B cell (primary cell): Measurements from ENCODE around the gene GFOD2. TPM values are rescaled to one million over a fixed set of nuclear protein-coding genes. Genes with fewer than 3 reads are reported as not detected.
A peak's percentile ranks its signal among the peaks of the same experiment; 100 is the strongest.

Experiments
- ATAC-seq: fragments of 200-7000 bp; cut with Tn5 transposase; one replicate; pipeline ENCODE4 v1.10.0; 2021; ENCODE audit warnings: low read depth, mild to moderate bottlenecking, moderate number of reproducible peaks, moderate library complexity
- CTCF ChIA-PET: fragments of 350-600 bp; sonication (Branson Sonifier 250); formaldehyde crosslinking; loops from one replicate; lab custom pipeline; 2021; ENCODE audit warnings: antibody characterized with exemption, inconsistent platforms; lab: Charles Lee
- POLR2A ChIA-PET: fragments of 350-600 bp; sonication (Branson Sonifier 250); formaldehyde crosslinking; loops from one replicate; lab custom pipeline; 2021; ENCODE audit warnings: antibody characterized with exemption; lab: Charles Lee
- DNase-seq: peaks from one replicate; pipeline ENCODE4 v3.0.0; 2013
- H2AFZ ChIP-seq: 2 replicates; pipeline ENCODE4 v1.6.1; 2012; ENCODE audit warnings: mild to moderate bottlenecking, low read depth, low read length; ENCODE audit not compliant: insufficient read depth, poor library complexity, severe bottlenecking
- H3K27ac ChIP-seq, 2 donors: 1 replicate in 1 of 2; 2 replicates in 1 of 2; pipeline ENCODE4 v1.5.1; 2012 to 2013; ENCODE audit warnings: low read length in 2 of 2, mild to moderate bottlenecking in 2 of 2, moderate library complexity in 1 of 2
- H3K27me3 ChIP-seq, 4 experiments: fragments of 200-600 bp in 1 of 4; sonication (generic) in 1 of 4; replicated peaks in 1 of 4; 1 replicate in 2 of 4; 2 replicates in 2 of 4; pipeline versions ENCODE4 v1.6.1 to v1.7.0; 2013 to 2016; ENCODE audit warnings: low read length in 3 of 4, mild to moderate bottlenecking in 2 of 4, mixed read lengths in 1 of 4, moderate library complexity in 1 of 4; ENCODE audit not compliant: insufficient read depth in 4 of 4, control insufficient read depth in 3 of 4; ENCODE audit errors: control extremely low read depth in 1 of 4
- H3K36me3 ChIP-seq, 2 experiments: replicated peaks in 1 of 2; 1 replicate in 1 of 2; 2 replicates in 1 of 2; pipeline versions ENCODE4 v1.6.1 to v1.7.1; 2013; ENCODE audit warnings: low read length in 1 of 2; ENCODE audit not compliant: insufficient read depth in 2 of 2, control insufficient read depth in 1 of 2; ENCODE audit errors: control extremely low read depth in 1 of 2, extremely low read depth in 1 of 2
- H3K4me1 ChIP-seq, 2 donors: fragments of 200-600 bp in 1 of 2; sonication (generic) in 1 of 2; 1 replicate in 1 of 2; 2 replicates in 1 of 2; pipeline versions ENCODE4 v1.5.1 to v1.6.1; 2013 to 2017; ENCODE audit warnings: low read length in 2 of 2; ENCODE audit not compliant: control insufficient read depth in 2 of 2, insufficient read depth in 2 of 2
- H3K4me2 ChIP-seq: replicated peaks from 2 replicates; pipeline ENCODE3; 2012; ENCODE audit warnings: mild to moderate bottlenecking, low read depth, low read length; ENCODE audit not compliant: poor library complexity, severe bottlenecking
- H3K4me3 ChIP-seq, 5 experiments: fragments of 200-600 bp in 1 of 5; sonication (generic) in 1 of 5; 1 replicate in 3 of 5; 2 replicates in 2 of 5; pipeline versions ENCODE4 v1.5.1 to v1.7.0; 2011 to 2016; ENCODE audit warnings: low read length in 4 of 5, mild to moderate bottlenecking in 4 of 5, low read depth in 2 of 5, control low read depth in 1 of 5, moderate library complexity in 1 of 5; ENCODE audit not compliant: insufficient read depth in 1 of 5; ENCODE audit errors: control extremely low read depth in 1 of 5, extremely low read depth in 1 of 5
- H3K79me2 ChIP-seq: fragments of 200-600 bp; sonication (generic); one replicate; pipeline ENCODE4 v1.6.0; 2016; ENCODE audit warnings: low read length; ENCODE audit not compliant: control insufficient read depth, insufficient read depth
- H3K9ac ChIP-seq: fragments of 200-600 bp; sonication (generic); 2 replicates; pipeline ENCODE4 v1.6.1; 2017; ENCODE audit warnings: mild to moderate bottlenecking, low read length, moderate library complexity
- H3K9me3 ChIP-seq, 3 donors: one replicate each; pipeline versions ENCODE4 v1.6.1 to v1.7.1; 2013; ENCODE audit warnings: low read length in 2 of 3; ENCODE audit not compliant: control insufficient read depth in 2 of 3, insufficient read depth in 1 of 3; ENCODE audit errors: control extremely low read depth in 1 of 3
- H4K20me1 ChIP-seq: 2 replicates; pipeline ENCODE4 v1.6.0; 2012; ENCODE audit warnings: mild to moderate bottlenecking, low read length; ENCODE audit not compliant: insufficient read depth, control insufficient read depth, poor library complexity, severe bottlenecking
- H3K27ac Mint-ChIP-seq: one replicate; pipeline ENCODE4 v1.8.0; 2021; ENCODE audit warnings: mixed read lengths
- H3K27me3 Mint-ChIP-seq: one replicate; pipeline ENCODE4 v1.8.0; 2021; ENCODE audit warnings: mixed read lengths
- H3K4me1 Mint-ChIP-seq: one replicate; pipeline ENCODE4 v1.8.0; 2021; ENCODE audit warnings: mixed read lengths
- H3K4me3 Mint-ChIP-seq: one replicate; pipeline ENCODE4 v1.8.0; 2021; ENCODE audit warnings: mixed read lengths
- H3K9me3 Mint-ChIP-seq: one replicate; pipeline ENCODE4 v1.8.0; 2022; ENCODE audit warnings: mixed read lengths; ENCODE audit not compliant: insufficient read depth
- EZH2 ChIP-seq: IDR thresholded peaks from 2 replicates; pipeline ENCODE4 v1.6.1; 2012; ENCODE audit warnings: borderline replicate concordance, low read depth, mild to moderate bottlenecking, moderate library complexity, low read length; ENCODE audit not compliant: insufficient read depth, poor library complexity, severe bottlenecking
- WGBS: methylation state at CpG from one replicate; pipeline ENCODE4 v1.1.5; 2013; ENCODE audit warnings: missing lambda C conversion rate; ENCODE audit not compliant: insufficient coverage; 5-methylcytosine and 5-hydroxymethylcytosine counted together
- intact Hi-C: fragments of 100-400 bp; cut with micrococcal nuclease; formaldehyde crosslinking; loops from one replicate; pipeline ENCODE4 v1.10.0; 2022
- polyA plus RNA-seq: library from polyadenylated mRNA; depleted of rRNA; stranded (reverse); fragments of >200 nt; gene quantifications from 2 replicates; pipeline ENCODE4 v1.2.3, GENCODE V29; 2012
- total RNA-seq, 2 donors: library from RNA; stranded (reverse); fragments of 120-200 nt in 1 of 2; gene quantifications; 1 replicate in 1 of 2; 2 replicates in 1 of 2; pipeline versions ENCODE4 v1.2.3 to v1.2.4, GENCODE V29; 2013 to 2022
- TF ChIP-seq, protein P1 (sequence below): fragments of 200-600 bp; IDR thresholded peaks from one replicate; pipeline ENCODE4 v1.8.0; 2022; ENCODE audit warnings: antibody characterized with exemption, mild to moderate bottlenecking

Gene GFOD2
- total and polyA plus RNA-seq, 2 donors (not counting 1 experiment from before 2014, with no cell fraction given), result 11.9 to 18.2 TPM

DNA sequence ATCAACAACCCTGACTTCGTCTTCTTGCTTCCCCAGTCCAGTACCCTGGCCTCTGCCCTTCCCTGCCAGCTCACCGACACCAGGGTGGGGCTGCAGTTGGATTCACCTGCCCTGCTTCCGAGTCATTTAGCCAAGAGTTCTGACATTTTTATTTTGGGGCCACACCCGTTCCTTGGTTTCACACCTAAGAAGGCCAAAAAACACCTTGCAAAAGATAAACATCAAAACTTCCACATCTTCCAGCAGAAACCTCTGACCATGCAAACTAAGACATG is 41.8 kb upstream of the GFOD2 start:
- CTCF ChIA-PET, result no interaction called here
- Mint-ChIP-seq H3K27me3 (no peaks in the 10 kb centered on the region), H3K27ac (peak overlapping the region; percentile 73), H3K4me3 (no peak overlapping the region), H3K4me1 (peaks cover 29% of the 10 kb centered on the region), H3K9me3 (no peaks in the 10 kb centered on the region)
- peaks cover 74% of the 10 kb centered on the region for H3K79me2 ChIP-seq
- H3K4me2 ChIP-seq, result no peak overlapping the region
- H3K4me1 ChIP-seq, result peaks cover 10 to 18% of the 10 kb centered on the region in 2 donors
- DNase-seq (no peak), ATAC-seq (no peak)
- POLR2A ChIA-PET, result no interaction called here
- H3K9ac ChIP-seq, result no peak overlapping the region
- intact Hi-C loops, result no loop called here
- H2AFZ ChIP-seq, result no peak overlapping the region
- no peaks in the 10 kb centered on the region for H3K9me3 ChIP-seq
- peaks cover 3 to 35% of the 10 kb centered on the region in 2 experiments for H3K36me3 ChIP-seq
- peak overlapping the region; percentile 12 to 46 for H3K27ac ChIP-seq
- peaks cover 51% of the 10 kb centered on the region for H4K20me1 ChIP-seq
- 100% methylated on average over 4 of the region's 4 CpGs for WGBS
- no peaks in the 10 kb centered on the region for H3K27me3 ChIP-seq
- H3K4me3 ChIP-seq, result no peak overlapping the region
- no peak for TF ChIP-seq EZH2
- TF ChIP-seq, protein P1, sequence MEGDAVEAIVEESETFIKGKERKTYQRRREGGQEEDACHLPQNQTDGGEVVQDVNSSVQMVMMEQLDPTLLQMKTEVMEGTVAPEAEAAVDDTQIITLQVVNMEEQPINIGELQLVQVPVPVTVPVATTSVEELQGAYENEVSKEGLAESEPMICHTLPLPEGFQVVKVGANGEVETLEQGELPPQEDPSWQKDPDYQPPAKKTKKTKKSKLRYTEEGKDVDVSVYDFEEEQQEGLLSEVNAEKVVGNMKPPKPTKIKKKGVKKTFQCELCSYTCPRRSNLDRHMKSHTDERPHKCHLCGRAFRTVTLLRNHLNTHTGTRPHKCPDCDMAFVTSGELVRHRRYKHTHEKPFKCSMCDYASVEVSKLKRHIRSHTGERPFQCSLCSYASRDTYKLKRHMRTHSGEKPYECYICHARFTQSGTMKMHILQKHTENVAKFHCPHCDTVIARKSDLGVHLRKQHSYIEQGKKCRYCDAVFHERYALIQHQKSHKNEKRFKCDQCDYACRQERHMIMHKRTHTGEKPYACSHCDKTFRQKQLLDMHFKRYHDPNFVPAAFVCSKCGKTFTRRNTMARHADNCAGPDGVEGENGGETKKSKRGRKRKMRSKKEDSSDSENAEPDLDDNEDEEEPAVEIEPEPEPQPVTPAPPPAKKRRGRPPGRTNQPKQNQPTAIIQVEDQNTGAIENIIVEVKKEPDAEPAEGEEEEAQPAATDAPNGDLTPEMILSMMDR, result no peak

DNA sequence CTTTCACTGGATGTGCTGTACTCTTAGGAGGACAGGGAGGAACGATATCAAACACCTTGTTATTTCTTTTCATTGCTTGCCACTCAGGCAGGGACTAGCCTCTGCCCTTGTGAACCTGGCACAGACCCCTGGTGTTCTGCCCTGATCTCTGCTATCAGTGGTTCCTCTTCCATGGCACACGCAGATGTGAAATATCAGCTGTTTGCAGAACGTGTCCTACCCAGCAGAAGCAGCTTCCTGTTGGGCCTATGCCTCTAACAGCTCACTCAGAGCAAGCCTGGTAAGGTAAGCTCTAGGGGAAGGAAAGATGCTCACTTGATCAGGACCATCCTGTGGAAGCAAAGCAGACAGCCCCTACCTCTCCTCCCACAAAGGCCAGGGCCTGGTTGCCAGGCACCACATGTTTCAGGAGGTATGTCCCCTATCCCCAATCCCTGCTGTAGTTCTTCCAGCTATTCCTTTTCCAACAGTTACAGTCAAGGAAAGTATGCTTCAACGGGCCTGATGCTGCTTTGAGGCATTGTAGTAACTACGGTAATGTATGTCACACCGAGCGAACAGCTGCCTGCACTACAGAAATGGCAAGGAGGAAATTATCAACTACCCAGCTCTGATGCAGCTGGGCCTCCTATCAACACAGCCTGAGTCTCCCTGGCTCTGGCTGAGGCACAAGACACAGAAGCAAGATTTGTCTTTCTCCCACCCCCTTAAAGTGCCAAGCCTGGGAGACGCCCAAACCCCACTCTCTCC is 41.3 kb upstream of the GFOD2 start:
- ATAC-seq, result peak; percentile 43
- ChIA-PET POLR2A (no interaction called here), CTCF (no interaction called here)
- no peaks in the 10 kb centered on the region for H3K27me3 Mint-ChIP-seq
- WGBS, result 43% methylated on average over 6 of the region's 8 CpGs
- Histone ChIP-seq H4K20me1 (peaks cover 56% of the 10 kb centered on the region), H3K27me3 (no peaks in the 10 kb centered on the region), H3K4me1 (peaks cover 14 to 22% of the 10 kb centered on the region in 2 donors), H3K4me3 (no peak overlapping the region), H2AFZ (no peak overlapping the region), H3K9me3 (no peaks in the 10 kb centered on the region), H3K9ac (no peak overlapping the region), H3K4me2 (no peak overlapping the region), H3K36me3 (peaks cover 3 to 35% of the 10 kb centered on the region in 2 experiments), H3K27ac (peak overlapping the region in 1 of 2 donors; percentile 46), H3K79me2 (peaks cover 77% of the 10 kb centered on the region)
- no peaks in the 10 kb centered on the region for H3K9me3 Mint-ChIP-seq
- intact Hi-C loops, result no loop called here
- H3K4me3 Mint-ChIP-seq, result no peak overlapping the region
- peak overlapping the region; percentile 73 for H3K27ac Mint-ChIP-seq
- peak; percentile 33 for DNase-seq
- peaks cover 32% of the 10 kb centered on the region for H3K4me1 Mint-ChIP-seq
- TF ChIP-seq, protein P1, result no peak
- TF ChIP-seq EZH2, result no peak
